HG03196 (cell line): ENCODE measurements around the gene MYH3.

Source experiments
- ATAC-seq: cut with Tn5 transposase; IDR thresholded peaks from one replicate; pipeline ENCODE4 v1.9.1; 2021; ENCODE audit not compliant: unreplicated experiment

Gene MYH3

GRCh38 chr17:10614536-10615155 lies 42.5 kb downstream of the MYH3 start:
- no peak for ATAC-seq

DNA sequence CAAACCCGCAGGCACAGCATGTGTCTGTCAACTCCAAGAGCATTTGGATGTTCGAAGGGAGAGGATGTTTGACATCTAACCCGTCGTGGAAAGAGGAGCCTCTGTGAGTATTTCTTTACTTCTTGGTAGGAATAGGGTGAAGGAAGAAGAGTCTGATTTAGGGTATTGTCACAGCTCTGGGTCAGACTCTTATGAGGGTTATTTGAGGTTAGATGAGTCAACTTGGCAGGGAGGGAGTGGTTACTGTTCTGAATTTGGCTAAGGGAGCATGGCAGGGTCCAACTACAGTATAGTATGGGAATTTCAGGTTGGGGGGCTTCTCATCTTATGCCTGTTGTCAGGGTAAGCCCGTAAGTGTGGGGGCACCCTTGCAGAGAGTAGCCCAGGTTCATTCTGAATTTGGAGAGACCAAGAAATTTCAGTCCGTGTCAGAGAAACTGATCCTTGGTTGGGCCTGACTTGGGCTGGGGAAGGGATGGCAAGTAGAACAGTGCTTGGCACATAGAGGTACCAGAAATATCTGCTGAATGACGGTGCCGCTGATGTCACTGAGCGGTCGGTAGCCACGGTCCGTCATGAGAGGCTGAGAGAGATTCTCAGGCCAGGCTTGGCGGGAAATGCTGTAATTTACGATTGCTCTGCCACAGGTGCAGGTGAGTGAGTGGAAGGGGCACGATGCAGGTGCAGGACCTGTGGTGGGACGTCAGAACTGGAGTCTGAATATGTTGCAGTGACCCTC lies 43.2 kb downstream of the MYH3 start:
- no peak for ATAC-seq

- ATAC-seq, result no peak
Observed at GRCh38 chr17:10612957-10613744, 44.0 kb downstream of the MYH3 start.

DNA sequence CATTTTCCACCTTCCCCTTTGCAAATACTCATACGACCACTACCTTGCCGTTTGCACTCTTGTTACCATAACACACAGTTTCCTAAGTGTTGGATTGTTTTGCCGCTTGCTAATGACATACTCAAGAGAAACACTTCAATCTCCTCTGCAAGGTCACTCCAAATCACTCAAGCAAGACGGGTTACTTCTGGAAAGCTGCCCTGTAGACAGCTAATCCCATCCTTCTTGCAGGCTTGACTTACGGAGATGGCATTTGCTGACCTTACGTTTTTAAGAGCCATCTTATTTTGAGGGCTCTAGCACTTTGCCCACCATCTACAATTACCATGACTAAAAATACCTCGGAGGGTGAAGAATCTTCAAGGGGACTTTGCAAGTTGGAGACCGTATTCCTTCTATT lies 46.2 kb downstream of the MYH3 start:
- no peak for ATAC-seq

DNA sequence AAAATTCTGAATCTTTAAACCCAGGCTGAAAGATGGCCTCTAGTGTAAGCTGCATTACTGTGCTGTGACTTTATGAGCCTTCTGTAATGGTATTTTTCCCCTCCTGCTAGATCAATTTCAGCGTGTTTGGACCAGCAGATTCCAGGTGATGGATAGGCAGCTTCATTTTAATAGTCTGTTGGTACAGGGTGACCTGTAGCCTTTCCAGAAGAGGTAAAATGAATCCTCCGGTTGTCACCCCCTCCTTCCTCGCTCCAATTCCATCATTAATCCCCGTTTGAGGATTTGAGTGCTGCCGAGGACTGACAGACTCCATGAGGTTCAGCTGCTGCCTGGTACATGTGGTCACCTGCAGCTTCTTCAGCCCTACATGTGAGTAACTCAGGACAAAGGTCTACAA lies 48.9 kb downstream of the MYH3 start:
- no peak for ATAC-seq

DNA sequence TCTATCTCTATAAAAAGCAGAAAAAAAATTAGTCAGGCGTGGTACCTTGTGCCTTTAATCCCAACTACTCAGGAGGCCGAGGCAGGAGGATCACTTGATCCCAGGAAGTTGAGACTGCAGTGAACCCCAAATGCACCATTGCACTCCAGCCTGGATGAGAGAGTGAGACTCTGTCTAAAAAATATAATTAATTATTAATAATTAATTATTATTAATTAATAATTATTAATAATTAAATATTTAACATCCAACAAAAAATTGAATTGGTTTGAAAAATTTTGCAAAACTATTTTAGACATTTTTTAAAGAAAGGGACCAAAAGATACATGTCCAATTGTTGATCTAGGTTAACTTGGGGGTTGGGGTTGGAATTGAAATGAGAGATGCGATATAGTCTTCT lies 51.0 kb downstream of the MYH3 start:
- ATAC-seq, result no peak

DNA sequence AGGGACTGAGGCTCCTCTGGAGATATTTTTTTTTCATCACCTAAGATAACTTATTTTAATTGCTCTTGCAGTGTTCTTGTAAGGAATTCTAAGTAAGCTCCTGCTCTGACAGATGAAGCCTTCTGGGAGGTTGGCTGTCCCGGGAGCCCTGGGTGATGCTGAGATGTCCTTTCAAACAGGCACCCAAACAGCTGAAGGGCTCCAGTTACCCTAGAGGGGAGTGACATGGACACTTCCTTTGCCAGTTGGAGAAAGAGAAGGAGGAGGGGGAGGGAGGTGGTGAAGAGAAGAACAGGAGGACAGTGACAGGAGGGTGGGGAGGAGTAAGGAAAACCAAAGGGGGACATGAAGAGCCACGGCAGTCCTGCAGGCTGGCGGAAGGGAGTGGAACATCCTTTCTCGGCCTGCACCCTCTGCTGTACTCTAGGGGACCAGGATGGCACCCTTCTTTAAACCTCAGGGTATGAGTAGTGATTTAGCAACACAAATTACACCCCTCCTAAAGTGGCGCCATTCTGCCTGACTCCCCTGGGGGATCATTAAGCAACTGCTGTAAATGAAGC lies 51.8 kb downstream of the MYH3 start:
- ATAC-seq, result no peak

- no peak for ATAC-seq
Observed at GRCh38 chr17:10604521-10604920, 52.6 kb downstream of the MYH3 start.

GRCh38 chr17:10603931-10604330 lies 53.2 kb downstream of the MYH3 start:
- no peak for ATAC-seq

GRCh38 chr17:10600571-10600970 lies 56.5 kb downstream of the MYH3 start:
- no peak for ATAC-seq

- ATAC-seq, result no peak
Observed at GRCh38 chr17:10598621-10599020, 58.5 kb downstream of the MYH3 start.

DNA sequence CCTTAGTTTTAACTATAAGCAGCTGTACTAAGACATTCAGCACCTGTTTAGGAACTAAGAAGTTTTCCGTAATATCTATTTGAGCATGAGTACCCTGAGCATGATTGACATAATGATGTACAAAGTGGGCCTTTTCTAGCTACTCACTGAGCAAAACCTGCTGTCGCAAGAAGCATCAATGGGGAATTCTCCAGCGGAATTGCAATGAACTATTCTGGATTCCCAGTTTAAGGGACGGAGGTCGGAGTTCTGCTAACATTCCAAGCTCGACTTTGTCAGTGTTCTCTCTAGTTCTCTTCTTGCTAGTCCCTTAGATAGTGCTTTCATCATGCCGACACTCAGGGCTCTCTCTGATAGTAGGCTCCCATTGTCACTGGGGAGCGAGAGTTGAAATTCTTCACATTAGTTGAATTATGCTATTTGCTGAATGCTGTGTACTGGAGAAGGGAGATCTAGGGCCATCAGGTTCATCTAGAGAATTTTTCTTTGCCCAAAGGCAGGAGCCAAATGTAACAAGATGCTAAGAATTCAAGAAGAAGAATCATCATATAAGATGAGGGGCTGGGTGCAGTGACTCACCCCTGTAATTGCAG lies 67.5 kb downstream of the MYH3 start:
- no peak for ATAC-seq

- no peak for ATAC-seq
Observed at GRCh38 chr17:10585529-10585928, 71.6 kb downstream of the MYH3 start.

GRCh38 chr17:10583834-10584233 lies 73.3 kb downstream of the MYH3 start:
- no peak for ATAC-seq

DNA sequence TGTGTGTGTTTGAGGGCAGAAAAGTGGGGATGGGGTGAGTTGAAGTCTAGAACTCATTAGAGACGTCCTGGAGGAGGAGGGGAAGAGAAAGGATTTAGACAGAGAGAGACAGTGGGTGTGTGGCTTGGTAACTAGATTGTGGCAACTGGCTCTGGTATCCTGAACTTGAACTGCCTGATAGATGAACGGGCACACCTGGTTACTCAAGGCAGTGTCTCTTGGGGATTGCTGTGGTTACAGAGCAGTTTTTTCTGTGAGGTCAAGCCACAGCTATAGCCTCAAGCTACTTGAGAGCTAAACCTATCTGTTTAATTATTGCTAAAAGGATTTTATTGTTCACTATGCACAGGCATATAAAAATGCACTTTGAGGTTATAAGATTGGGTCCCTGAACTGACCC lies 77.8 kb downstream of the MYH3 start:
- ATAC-seq, result no peak
